H9 (cell line): ENCODE results near the gene CD4. TPM values are rescaled to one million over a fixed set of nuclear protein-coding genes. Genes with fewer than 3 reads are reported as not detected.
"Not testable (repeated sequence)": the region's sequence is repeated elsewhere in the genome, so short reads cannot be mapped to it uniquely, and the experiment has no call there.

Experiments used
- DNase-seq: peaks from one replicate; pipeline ENCODE4 v3.0.0-alpha.2; 2017
- H2AFZ ChIP-seq: one replicate; pipeline ENCODE4 v1.6.1; 2013; ENCODE audit warnings: mild to moderate bottlenecking, low read length, control low read depth, moderate library complexity
- H2AK5ac ChIP-seq: 2 replicates; pipeline ENCODE4 v1.6.1; 2013; ENCODE audit warnings: low read length, control low read depth, mixed read lengths; ENCODE audit not compliant: insufficient read length
- H2BK120ac ChIP-seq: one replicate; pipeline ENCODE4 v1.6.1; 2013; ENCODE audit warnings: low read depth, mild to moderate bottlenecking, low read length, control low read depth, inconsistent platforms; ENCODE audit not compliant: poor library complexity, severe bottlenecking
- H2BK12ac ChIP-seq: 2 replicates; pipeline ENCODE4 v1.6.1; 2013; ENCODE audit warnings: low read length, control low read depth, mixed read lengths, low read depth; ENCODE audit not compliant: insufficient read length
- H2BK15ac ChIP-seq: 2 replicates; pipeline ENCODE4 v1.6.1; 2013; ENCODE audit warnings: low read depth, low read length, control low read depth
- H2BK20ac ChIP-seq: one replicate; pipeline ENCODE4 v1.6.1; 2013; ENCODE audit warnings: low read depth, mild to moderate bottlenecking, low read length, control low read depth, inconsistent platforms; ENCODE audit not compliant: poor library complexity, severe bottlenecking
- H2BK5ac ChIP-seq: 2 replicates; pipeline ENCODE4 v1.6.1; 2013; ENCODE audit warnings: low read length, control low read depth, mixed read lengths; ENCODE audit not compliant: insufficient read length
- H3K14ac ChIP-seq: 2 replicates; pipeline ENCODE4 v1.6.1; 2013; ENCODE audit warnings: low read length, control low read depth; ENCODE audit not compliant: insufficient read depth
- H3K18ac ChIP-seq: 2 replicates; pipeline ENCODE4 v1.6.1; 2013; ENCODE audit warnings: low read depth, mild to moderate bottlenecking, mixed read lengths, low read length, control low read depth; ENCODE audit not compliant: insufficient read length
- H3K23ac ChIP-seq: 2 replicates; pipeline ENCODE4 v1.6.1; 2013; ENCODE audit warnings: low read length, control low read depth, mixed read lengths, low read depth; ENCODE audit not compliant: insufficient read length
- H3K23me2 ChIP-seq: 2 replicates; pipeline ENCODE4 v1.6.1; 2013; ENCODE audit warnings: low read depth, mild to moderate bottlenecking, mixed read lengths, low read length, control low read depth; ENCODE audit not compliant: insufficient read length, poor library complexity, severe bottlenecking
- H3K27ac ChIP-seq: 2 replicates; pipeline ENCODE4 v1.5.1; 2013; ENCODE audit warnings: low read length, control low read depth, mixed read lengths, low read depth; ENCODE audit not compliant: insufficient read length
- H3K27me3 ChIP-seq: 2 replicates; pipeline ENCODE4 v1.6.1; 2013; ENCODE audit warnings: low read length, control low read depth, inconsistent platforms; ENCODE audit not compliant: insufficient read depth
- H3K4ac ChIP-seq: 2 replicates; pipeline ENCODE4 v1.6.1; 2013; ENCODE audit warnings: low read depth, mild to moderate bottlenecking, control low read depth, inconsistent platforms, low read length, moderate library complexity
- H3K4me1 ChIP-seq: 2 replicates; pipeline ENCODE4 v1.6.1; 2013; ENCODE audit warnings: low read length, control low read depth, inconsistent platforms; ENCODE audit not compliant: insufficient read depth
- H3K4me2 ChIP-seq: 2 replicates; pipeline ENCODE4 v1.6.1; 2013; ENCODE audit warnings: low read length, control low read depth, mixed read lengths; ENCODE audit not compliant: insufficient read length, insufficient read depth
- H3K56ac ChIP-seq: 2 replicates; pipeline ENCODE4 v1.6.1; 2013; ENCODE audit warnings: low read depth, mild to moderate bottlenecking, mixed read lengths, low read length, control low read depth; ENCODE audit not compliant: insufficient read length
- H3K79me1 ChIP-seq: 2 replicates; pipeline ENCODE4 v1.6.1; 2013; ENCODE audit warnings: low read depth, mild to moderate bottlenecking, moderate library complexity, low read length, control low read depth, inconsistent platforms; ENCODE audit not compliant: insufficient read depth, poor library complexity, severe bottlenecking
- H3K79me2 ChIP-seq: 2 replicates; pipeline ENCODE4 v1.6.1; 2013; ENCODE audit warnings: low read length, control low read depth, inconsistent platforms; ENCODE audit not compliant: insufficient read depth
- H3K9ac ChIP-seq: 2 replicates; pipeline ENCODE4 v1.6.1; 2013; ENCODE audit warnings: low read length, control low read depth, mixed read lengths; ENCODE audit not compliant: insufficient read length; ENCODE audit errors: extremely low read depth
- H3K9me3 ChIP-seq: one replicate; pipeline ENCODE4 v1.6.1; 2013; ENCODE audit warnings: low read depth, low read length, inconsistent platforms; ENCODE audit not compliant: control insufficient read depth
- H3T11ph ChIP-seq: one replicate; pipeline ENCODE4 v1.6.1; 2013; ENCODE audit warnings: mild to moderate bottlenecking, low read length, control low read depth, inconsistent platforms
- H4K20me1 ChIP-seq: one replicate; pipeline ENCODE4 v1.6.1; 2013; ENCODE audit not compliant: control insufficient read depth, insufficient read length, insufficient read depth
- H4K5ac ChIP-seq: 2 replicates; pipeline ENCODE4 v1.6.1; 2013; ENCODE audit warnings: low read depth, mild to moderate bottlenecking, mixed read lengths, low read length, control low read depth; ENCODE audit not compliant: insufficient read length
- H4K8ac ChIP-seq: replicated peaks from 2 replicates; pipeline ENCODE4 v1.6.1; 2013; ENCODE audit warnings: low read length, control low read depth, mixed read lengths, low read depth; ENCODE audit not compliant: insufficient read length
- H4K91ac ChIP-seq: 2 replicates; pipeline ENCODE4 v1.6.1; 2013; ENCODE audit warnings: low read depth, mild to moderate bottlenecking, moderate library complexity, mixed read lengths, low read length, control low read depth; ENCODE audit not compliant: insufficient read length
- H3K27ac Mint-ChIP-seq, 3 experiments: 2 replicates in 2 of 3; 3 replicates in 1 of 3; pipeline ENCODE4 v1.8.0; 2020 to 2021; ENCODE audit warnings: mixed read lengths in 3 of 3, mild to moderate bottlenecking in 1 of 3, moderate library complexity in 1 of 3
- H3K27me3 Mint-ChIP-seq: 2 replicates; pipeline ENCODE4 v1.8.0; 2021; ENCODE audit warnings: low read depth, mild to moderate bottlenecking, moderate library complexity, mixed read lengths
- H3K36me3 Mint-ChIP-seq, 3 experiments: 2 replicates in 2 of 3; 3 replicates in 1 of 3; pipeline ENCODE4 v1.8.0; 2020 to 2021; ENCODE audit warnings: low read depth in 3 of 3, mixed read lengths in 3 of 3; ENCODE audit not compliant: insufficient read depth in 1 of 3
- H3K4me1 Mint-ChIP-seq, 2 experiments: 2 replicates each; pipeline ENCODE4 v1.8.0; 2020; ENCODE audit warnings: mixed read lengths in 2 of 2
- H3K4me3 Mint-ChIP-seq, 2 experiments: 2 replicates in 1 of 2; 3 replicates in 1 of 2; pipeline ENCODE4 v1.8.0; 2020 to 2021; ENCODE audit warnings: mild to moderate bottlenecking in 2 of 2, mixed read lengths in 2 of 2, moderate library complexity in 1 of 2
- H3K9me3 Mint-ChIP-seq, 2 experiments: 2 replicates in 1 of 2; 3 replicates in 1 of 2; pipeline ENCODE4 v1.8.0; 2020; ENCODE audit warnings: mild to moderate bottlenecking in 2 of 2, mixed read lengths in 2 of 2, moderate library complexity in 1 of 2
- WGBS: extraction: QIAGEN DNeasy Blood & Tissue Kit; methylation state at CpG from one replicate; pipeline ENCODE4 v1.1.7; 2013; ENCODE audit warnings: missing lambda C conversion rate, low lambda C conversion rate, mixed read lengths; ENCODE audit not compliant: insufficient read length; ENCODE audit errors: extremely low coverage; 5-methylcytosine and 5-hydroxymethylcytosine counted together
- total RNA-seq: library from RNA; stranded (reverse); gene quantifications from 2 replicates; pipeline ENCODE4 v1.2.1, GENCODE V29; 2021
- TF ChIP-seq, protein P1 (sequence below): fragments of 200-600 bp; sonication (generic); conservative IDR thresholded peaks from 3 replicates; pipeline ENCODE4 v1.8.0; 2021; ENCODE audit warnings: antibody characterized with exemption, mild to moderate bottlenecking

The CD4 gene
- total RNA-seq, 1 experiment from 2014 or later: 1.1 TPM

- Histone ChIP-seq H4K8ac (no peak overlapping the region), H2BK12ac (no peak overlapping the region), H3K18ac (no peak overlapping the region), H3K79me1 (no peaks in the 10 kb centered on the region), H2AK5ac (no peak overlapping the region), H3T11ph (no peak overlapping the region), H3K56ac (no peak overlapping the region), H3K14ac (no peak overlapping the region), H2BK120ac (no peak overlapping the region), H3K4ac (no peak overlapping the region), H3K79me2 (peaks cover 5% of the 10 kb centered on the region; the same call in 1 of the 2 replicates), H4K91ac (no peak overlapping the region), H3K27ac (no peak overlapping the region), H2BK15ac (no peak overlapping the region), H3K4me1 (no peaks in the 10 kb centered on the region; the same call in 1 of the 2 replicates), H3K27me3 (no peaks in the 10 kb centered on the region), H2AFZ (no peak overlapping the region), H2BK20ac (no peak overlapping the region), H3K23ac (no peak overlapping the region), H3K23me2 (peaks cover 16% of the 10 kb centered on the region), H4K5ac (no peak overlapping the region), H2BK5ac (no peak overlapping the region), H3K9me3 (no peaks in the 10 kb centered on the region), H4K20me1 (no peaks in the 10 kb centered on the region), H3K4me2 (peak overlapping the region; percentile 94), H3K9ac (peak overlapping the region; percentile 60)
- DNase-seq: peak; percentile 94
- H3K27ac Mint-ChIP-seq: peak overlapping the region; percentile 77 to 96 (median 92)
- WGBS: no CpG with 5 or more reads among the region's 12 CpGs
- no peaks in the 10 kb centered on the region; a peak in 1 of 5 replicates for H3K9me3 Mint-ChIP-seq
- peak overlapping the region; percentile 91 to 95 for H3K4me3 Mint-ChIP-seq
- TF ChIP-seq, protein P1, sequence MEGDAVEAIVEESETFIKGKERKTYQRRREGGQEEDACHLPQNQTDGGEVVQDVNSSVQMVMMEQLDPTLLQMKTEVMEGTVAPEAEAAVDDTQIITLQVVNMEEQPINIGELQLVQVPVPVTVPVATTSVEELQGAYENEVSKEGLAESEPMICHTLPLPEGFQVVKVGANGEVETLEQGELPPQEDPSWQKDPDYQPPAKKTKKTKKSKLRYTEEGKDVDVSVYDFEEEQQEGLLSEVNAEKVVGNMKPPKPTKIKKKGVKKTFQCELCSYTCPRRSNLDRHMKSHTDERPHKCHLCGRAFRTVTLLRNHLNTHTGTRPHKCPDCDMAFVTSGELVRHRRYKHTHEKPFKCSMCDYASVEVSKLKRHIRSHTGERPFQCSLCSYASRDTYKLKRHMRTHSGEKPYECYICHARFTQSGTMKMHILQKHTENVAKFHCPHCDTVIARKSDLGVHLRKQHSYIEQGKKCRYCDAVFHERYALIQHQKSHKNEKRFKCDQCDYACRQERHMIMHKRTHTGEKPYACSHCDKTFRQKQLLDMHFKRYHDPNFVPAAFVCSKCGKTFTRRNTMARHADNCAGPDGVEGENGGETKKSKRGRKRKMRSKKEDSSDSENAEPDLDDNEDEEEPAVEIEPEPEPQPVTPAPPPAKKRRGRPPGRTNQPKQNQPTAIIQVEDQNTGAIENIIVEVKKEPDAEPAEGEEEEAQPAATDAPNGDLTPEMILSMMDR: peak; percentile 97
- H3K4me1 Mint-ChIP-seq: peaks cover 53 to 58% of the 10 kb centered on the region in 2 experiments
- H3K36me3 Mint-ChIP-seq: peaks cover 39 to 60% (median 48%) of the 10 kb centered on the region in 3 experiments
- no peaks in the 10 kb centered on the region; the same call in 1 of the 2 replicates for H3K27me3 Mint-ChIP-seq
Observed at GRCh38 chr12:6869049-6870021, 80.0 kb downstream of the CD4 start.

DNA sequence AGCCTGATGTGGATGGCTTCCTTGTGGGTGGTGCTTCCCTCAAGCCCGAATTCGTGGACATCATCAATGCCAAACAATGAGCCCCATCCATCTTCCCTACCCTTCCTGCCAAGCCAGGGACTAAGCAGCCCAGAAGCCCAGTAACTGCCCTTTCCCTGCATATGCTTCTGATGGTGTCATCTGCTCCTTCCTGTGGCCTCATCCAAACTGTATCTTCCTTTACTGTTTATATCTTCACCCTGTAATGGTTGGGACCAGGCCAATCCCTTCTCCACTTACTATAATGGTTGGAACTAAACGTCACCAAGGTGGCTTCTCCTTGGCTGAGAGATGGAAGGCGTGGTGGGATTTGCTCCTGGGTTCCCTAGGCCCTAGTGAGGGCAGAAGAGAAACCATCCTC is 81.0 kb downstream of the CD4 start:
- H2AFZ ChIP-seq, H3K27ac ChIP-seq, H2BK15ac ChIP-seq, H3K27me3 ChIP-seq, H2BK12ac ChIP-seq, H2BK5ac ChIP-seq, H3K14ac ChIP-seq, H3K4me1 ChIP-seq, DNase-seq, H3K4ac ChIP-seq, H2BK120ac ChIP-seq, H2BK20ac ChIP-seq, H4K20me1 ChIP-seq, H3K79me1 ChIP-seq, H4K8ac ChIP-seq, H2AK5ac ChIP-seq, H3K18ac ChIP-seq, H3K9me3 Mint-ChIP-seq, H3K9me3 ChIP-seq, H3K27me3 Mint-ChIP-seq, H3K9ac ChIP-seq, H4K5ac ChIP-seq, H3K23ac ChIP-seq, H3K79me2 ChIP-seq, H4K91ac ChIP-seq, H3K56ac ChIP-seq, H3T11ph ChIP-seq, H3K4me2 ChIP-seq: not testable (repeated sequence)
- no CpG with 5 or more reads among the region's 4 CpGs for WGBS
- H3K4me3 Mint-ChIP-seq: peak overlapping the region; percentile 24 to 25; a peak in 4 of 5 replicates
- peaks cover 31 to 51% (median 38%) of the 10 kb centered on the region in 3 experiments for H3K36me3 Mint-ChIP-seq
- peaks cover 53 to 63% of the 10 kb centered on the region in 2 experiments for H3K4me1 Mint-ChIP-seq
- H3K23me2 ChIP-seq: peaks cover 16% of the 10 kb centered on the region
- peak overlapping the region in 2 of 3 experiments; percentile 79 to 81; a peak in 3 of 7 replicates for H3K27ac Mint-ChIP-seq
